HG03280 (cell line): ENCODE results near the gene RNASE4.
A peak's percentile ranks its signal among the peaks of the same experiment; 100 is the strongest.
"Not testable (repeated sequence)": the region's sequence is repeated elsewhere in the genome, so short reads cannot be mapped to it uniquely, and the experiment has no call there.

Experiments used
- ATAC-seq: cut with Tn5 transposase; IDR thresholded peaks from one replicate; pipeline ENCODE4 v1.9.1; 2021; ENCODE audit warnings: mild to moderate bottlenecking, moderate library complexity; ENCODE audit not compliant: unreplicated experiment

The RNASE4 gene

DNA sequence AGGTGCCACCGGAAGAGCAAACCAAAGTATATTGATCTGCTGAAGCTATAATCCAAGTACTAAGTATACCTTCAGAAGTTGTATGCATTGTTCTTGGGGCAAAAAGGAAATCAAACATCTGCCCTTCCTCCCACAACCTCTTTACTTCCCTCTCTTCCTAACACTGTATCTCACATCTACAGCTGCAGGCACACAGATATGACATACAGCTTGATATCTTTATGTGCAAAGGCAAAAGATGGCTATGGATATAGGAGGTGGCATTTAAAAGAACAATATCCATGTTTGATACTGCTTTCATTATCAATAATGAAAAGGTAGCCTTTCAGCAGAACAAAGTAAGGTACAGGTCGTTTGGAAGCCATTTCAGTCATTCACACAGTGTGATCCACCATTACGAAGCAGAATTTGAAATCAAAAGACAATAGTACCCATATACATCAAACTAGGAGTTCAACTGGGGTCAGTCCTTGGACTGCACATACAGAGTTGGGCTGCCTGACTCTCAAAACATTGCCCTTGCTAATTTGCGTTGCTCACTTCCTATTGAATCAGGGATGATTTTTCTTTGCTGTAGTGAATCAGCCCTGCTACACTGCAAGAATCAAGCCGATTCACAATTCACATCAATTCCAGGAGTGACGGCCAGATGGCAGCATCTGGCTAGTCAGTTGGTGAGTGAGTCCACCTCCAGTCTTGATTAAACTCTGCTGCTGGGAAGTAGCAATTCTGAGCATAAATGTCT is 13.1 kb downstream of the RNASE4 start:
- ATAC-seq, result peak; percentile 60

DNA sequence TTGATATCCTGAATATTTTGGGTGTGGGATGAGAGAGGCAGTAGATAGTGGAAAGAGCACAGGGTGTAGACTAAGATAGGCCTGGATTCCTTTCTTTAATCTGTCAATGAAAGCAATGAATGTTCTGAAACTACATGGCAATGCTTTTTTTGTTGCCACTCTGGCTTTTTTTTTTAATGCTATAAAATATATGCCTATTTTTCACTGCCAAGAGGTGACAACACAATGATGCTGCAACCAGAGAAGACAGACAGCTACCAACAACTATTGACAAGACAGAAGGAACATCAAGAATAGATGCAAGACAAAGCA is 13.6 kb downstream of the RNASE4 start:
- no peak for ATAC-seq

DNA sequence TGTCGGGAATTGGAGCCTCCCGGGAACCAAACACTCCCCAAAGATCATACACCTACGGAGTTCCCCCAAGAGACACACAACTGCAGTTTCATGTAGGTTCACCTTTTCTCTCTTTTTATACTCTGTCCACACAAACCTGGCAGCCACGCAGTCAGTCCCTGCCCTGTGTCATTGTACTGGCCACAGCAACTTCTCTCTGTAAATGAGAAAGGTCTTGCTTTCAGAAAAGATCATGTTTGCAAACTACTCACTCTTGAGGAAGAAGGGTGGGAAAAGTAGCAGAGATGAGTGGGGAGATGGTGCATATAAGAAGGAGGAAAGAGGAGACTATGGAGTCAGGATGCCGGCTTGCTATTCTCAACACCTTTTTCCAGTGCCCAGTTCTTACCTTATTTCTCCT is 14.6 kb downstream of the RNASE4 start:
- no peak for ATAC-seq

DNA sequence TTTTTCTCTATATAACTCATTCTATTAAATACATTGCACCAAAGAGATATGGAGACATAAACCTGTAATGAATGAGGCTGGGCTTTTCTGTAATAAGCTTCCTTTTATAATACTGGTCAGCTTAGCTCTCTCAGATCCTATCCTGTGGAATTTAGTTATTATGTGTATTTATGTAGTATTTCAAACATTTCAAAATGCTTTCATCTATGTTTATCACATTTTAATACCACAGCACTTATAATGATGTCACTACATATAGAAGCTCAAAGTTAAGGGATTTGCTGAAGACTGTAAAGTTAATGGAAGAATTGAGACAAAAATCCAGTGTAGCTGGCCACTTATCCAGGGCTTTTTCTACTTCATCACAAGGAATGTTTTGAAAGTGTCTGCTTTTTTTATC is 15.6 kb downstream of the RNASE4 start:
- no peak for ATAC-seq

DNA sequence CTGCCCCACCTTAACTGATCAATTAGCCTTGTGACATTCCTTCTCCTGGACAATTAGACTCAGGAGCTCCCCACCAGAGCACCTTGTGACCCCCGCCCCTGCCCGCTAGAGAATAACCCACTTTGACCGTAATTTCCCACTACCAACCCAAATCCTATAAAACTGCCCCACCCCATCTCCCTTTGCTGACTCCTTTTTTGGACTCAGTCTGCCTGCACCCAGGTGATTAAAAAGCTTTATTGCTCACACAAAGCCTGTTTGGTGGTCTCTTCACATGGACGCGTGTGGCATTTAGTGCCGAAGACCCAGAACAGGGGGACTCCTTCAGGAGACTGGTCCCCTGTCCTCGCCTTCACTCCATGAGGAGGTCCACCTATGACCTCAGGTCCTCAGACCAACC is 16.6 kb downstream of the RNASE4 start:
- not testable (repeated sequence) for ATAC-seq

DNA sequence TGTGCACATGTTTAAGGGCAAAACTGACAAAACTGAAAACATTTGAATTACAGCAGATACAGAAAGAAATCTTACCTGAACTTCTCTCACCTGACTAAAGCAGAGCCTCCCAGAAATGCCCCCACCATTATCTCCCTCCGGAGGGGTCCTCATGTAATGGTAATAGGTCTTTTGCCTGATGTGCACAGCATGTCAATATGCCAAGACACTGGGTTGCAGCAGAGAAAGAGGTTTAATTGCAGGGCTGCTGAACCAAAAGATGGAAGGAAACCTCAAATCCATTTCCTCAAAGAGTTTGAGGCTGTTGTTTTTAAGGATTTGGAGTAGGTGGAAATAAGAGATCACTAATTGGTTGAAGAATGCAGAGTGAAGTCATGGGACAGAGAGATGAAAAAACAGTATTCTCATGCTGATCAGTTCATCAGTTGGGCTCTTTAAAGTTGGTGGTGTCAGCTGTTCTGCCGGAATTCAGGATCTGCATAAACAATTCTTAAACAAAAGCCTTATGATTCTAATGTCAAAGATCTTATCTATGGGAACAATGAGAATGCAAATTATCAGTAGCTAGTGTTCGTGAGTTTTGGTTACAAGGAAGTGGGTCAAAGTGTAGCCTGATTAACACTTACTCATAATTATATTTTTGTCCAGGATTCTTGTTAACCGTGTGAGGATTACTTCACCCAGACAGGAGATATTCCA is 22.4 kb downstream of the RNASE4 start:
- no peak for ATAC-seq

DNA sequence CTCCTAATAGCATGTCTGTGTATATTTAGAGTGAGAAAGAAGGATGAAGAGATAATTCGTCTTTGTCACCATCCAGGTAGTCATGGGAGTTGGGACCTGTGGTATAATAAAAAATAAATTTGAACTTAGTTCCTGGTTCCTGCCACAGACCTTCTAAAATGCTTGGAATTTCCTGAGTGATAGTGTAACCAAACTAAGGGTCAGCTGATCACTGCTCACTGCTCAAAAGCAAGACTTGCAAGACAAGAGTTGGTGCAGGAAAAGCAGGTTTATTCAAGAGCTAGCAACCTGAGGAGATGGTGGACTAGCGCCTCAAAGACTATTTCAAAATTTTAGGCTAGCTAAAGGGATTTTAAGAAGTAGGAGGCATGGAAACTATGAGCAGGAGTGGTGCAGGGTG is 23.3 kb downstream of the RNASE4 start:
- no peak for ATAC-seq

DNA sequence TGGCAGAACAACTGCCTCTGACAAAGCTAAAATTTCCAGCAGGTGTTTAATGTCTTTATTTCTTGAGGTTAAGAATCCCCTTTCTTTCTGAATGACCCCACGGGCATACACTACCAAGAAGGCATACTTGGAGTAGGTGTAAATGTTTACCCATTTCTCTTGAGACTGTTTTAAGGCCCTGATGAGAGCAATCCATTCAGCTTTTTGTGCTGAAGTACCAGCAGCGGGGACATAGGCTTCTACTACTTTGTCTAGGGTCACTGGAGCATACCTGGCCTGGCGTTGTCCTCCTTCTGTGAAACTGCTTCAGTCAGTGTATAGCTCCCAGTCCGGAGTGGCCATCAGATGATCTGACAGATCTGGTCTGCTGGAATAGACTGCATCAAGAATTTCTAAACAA is 26.9 kb downstream of the RNASE4 start:
- ATAC-seq, result no peak

DNA sequence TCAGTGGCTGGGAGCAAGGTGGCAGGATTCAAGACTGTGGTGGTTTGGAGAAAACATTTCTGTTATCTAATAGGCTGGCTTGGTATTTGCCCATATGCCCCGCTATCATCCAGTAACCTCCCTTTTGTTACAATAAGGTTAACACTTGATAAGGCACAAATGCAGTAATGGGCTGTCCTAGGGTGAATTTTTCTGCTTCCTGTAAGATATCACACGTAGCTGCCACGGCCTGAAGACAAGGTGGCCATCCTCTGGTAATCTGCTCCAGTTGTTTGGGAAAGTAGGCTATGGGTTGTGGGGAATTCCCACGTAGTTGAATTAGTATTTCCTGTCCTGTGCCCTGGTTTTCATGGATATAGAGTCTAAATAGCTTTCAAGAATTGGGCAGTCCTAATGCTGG is 27.3 kb downstream of the RNASE4 start:
- ATAC-seq, result no peak

DNA sequence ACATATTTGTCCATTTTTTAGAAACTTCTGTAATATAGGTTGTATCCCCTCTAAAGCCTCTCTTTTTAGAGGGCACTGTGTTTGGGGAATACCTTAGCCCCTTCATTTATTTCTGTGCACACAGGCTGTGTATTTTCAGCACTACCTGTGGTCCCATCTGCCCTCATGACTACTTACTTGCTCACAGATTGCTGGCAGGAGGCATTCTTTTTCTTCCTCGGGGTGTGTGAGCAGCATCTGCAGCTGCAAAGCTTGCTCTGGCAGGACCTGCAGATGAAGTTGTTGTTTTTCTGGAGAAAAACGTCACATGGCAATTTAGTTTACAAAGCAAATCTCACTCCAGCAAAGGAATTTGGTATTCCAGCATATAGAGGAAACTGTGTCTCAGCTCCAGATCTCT is 28.5 kb downstream of the RNASE4 start:
- no peak for ATAC-seq

DNA sequence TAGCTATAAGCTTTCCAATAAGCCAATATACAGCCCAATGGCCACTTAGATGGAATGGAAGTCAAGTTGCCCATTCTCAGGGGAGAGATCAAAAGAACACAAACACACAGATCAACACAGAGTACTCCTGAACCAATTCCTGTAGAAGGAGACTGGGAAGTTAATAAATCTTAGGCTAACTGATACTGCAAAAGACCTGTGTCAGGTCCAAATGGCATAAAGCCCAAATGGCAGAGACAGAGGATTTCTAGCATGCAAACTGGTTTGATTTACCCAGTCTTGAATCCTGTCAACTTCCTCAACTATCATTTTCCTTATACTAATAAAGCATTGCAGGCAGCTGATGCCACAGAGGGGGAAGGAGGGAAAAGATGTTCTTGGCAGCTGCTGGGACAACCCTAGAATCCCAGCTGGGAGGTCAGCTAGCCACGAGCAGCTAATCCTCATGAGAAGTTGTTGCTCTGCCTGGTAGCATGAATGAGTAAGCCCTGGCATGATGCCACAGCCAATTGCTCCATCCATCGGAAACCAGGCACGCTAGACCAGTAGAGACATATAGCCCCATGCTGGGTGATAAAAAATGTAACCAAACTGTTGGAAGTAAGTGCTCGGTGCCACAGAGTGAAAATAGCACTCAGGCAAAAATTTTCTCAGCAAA is 30.4 kb downstream of the RNASE4 start:
- no peak for ATAC-seq

DNA sequence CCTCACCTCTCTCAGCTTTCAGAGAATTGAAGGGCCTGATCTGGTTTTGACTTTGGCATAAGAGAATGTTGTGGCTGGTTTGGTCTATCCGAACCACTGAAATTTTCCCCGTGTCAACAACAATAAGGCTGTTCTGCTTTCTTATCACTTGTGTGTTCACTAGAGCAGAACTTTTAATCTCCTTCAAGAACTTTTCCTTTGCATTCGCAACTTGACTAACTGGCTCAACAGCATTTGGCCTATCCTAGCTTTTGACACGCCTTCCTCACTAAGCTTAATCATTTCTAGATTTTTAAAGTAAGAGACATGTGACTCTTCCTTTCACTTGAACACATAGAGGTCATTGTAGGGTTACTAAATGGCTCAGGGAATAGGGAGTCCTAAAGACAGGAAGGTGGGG is 35.4 kb downstream of the RNASE4 start:
- no peak for ATAC-seq

DNA sequence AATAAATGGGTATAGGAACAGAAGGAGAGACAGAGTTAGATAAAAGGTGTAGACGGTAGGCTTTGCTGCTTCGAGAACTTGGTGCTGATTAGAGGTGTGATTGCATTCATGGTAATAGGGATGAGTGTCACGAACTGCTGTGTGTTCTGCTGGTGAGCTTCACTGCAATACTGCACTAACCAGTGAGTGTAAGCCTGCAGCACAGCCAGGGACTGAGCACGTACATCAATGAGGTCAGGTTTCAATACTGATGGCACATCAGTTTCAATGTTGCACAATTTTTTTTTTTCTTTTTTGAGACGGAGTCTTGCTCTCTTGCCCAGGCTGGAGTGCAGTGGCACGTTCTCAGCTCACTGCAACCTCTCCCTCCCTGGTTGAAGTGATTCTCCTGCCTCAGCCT is 36.4 kb downstream of the RNASE4 start:
- no peak for ATAC-seq

DNA sequence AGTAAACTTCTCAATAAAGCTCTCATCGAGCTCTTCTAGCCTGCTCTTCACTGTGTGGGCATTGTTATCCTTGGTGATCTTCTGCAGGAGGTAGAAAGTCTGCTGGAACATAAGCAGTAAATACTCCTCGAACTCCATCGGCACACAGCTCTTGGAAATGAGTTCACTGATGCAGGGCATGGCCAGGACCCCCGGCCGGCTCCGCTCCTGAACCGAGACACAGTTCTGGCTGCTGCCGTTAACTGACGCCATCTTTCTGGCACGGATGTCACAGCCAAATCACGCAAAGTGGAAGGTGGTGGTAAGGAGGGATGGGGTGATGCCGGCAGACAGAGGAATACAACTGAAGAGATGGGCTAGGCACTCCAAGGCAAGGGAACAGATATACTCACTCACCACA is 37.7 kb downstream of the RNASE4 start:
- ATAC-seq, result no peak

DNA sequence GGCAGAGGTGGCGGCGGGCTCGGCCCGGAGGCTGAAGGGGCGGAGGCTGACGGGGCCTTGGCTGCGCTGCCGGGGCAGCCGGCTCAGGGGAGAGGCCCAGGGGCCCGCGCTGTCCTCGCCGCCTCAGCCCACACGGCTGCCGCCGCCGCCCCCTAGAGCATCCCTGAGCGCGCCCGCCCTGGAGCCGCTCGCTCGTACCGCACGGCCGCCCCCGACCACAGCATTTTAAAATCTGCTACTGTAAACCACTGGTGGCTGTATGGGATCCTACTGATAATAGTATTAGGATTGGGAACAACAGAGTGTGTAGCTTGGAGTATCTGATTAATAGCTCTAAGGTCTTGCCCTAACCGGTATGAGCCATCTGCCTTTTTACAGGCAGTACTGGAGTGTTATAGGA is 39.1 kb downstream of the RNASE4 start:
- ATAC-seq, result no peak

DNA sequence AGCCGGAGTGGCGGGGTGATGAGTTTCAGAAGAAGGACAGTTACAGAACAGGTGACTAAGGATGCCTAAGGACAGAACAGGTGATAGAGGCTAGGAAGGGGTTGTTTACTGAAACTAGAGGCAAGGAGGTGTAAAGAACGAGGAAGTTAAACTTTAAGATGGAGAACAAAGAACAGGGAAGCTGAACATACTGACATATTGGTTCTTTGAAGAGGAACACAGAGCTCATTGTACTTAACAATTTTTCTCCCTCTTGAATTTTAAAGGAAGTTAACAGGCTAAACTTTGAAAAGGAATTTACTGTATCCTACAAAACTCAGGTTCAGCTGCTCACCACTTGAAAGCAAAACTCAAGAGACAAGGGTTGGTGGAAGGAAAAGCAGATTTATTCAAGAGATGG is 41.8 kb downstream of the RNASE4 start:
- ATAC-seq, result not testable (repeated sequence)

DNA sequence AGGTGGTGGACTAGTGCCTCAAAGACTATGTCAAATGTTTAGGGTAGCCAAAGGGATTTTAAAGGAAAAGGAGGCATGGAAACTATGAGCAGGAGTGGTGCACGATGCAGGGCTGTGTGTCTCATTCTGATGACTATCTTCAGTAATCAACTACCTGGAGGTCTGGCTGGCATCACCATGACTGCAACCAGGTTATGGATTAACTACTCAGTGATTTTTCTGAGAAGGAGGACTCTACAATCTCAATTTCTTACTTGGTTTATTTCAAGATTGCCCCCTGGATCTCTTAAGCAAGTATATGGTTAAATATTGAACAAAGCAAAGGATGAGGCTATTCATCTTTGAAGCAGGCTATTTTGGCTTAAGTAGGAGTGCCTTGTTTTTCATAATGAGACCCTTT is 42.2 kb downstream of the RNASE4 start:
- ATAC-seq, result no peak

DNA sequence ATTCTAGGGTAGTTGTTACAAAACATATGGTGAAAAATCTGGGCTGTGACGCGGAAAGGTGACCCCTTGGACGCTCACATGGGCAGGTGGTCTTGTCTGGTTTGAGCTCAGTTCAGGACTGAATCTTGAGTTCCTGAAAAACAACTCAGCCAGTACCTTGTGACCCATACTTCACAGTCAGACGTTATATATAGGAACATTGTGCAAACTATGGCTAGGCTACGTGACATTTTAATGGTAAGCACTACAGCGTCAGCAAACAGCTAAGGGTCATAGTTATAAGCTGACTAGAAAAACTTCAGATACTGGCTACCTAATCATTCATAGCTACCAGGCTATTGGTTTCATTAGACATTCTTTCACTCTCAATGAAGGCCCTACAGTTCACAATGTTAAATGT is 46.5 kb downstream of the RNASE4 start:
- no peak for ATAC-seq

DNA sequence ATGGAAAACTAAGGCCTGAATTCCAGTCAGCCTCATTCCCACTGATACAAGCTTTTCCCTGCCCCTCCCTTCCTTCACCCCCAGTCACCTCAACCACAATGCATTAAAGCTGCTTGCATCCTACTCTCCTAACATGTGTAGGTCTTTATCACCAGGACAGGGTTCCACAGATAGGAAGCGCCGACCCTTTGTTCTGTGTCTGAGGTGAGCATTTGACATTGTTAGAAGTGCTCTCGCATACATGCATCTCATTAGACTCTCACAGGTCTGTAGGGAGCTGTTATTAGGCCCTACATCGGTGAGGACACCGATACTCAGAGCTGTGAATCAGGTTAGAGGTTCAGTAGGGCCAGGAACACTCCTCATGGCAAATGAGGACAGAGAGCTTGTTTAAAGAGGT is 48.1 kb downstream of the RNASE4 start:
- ATAC-seq, result no peak

DNA sequence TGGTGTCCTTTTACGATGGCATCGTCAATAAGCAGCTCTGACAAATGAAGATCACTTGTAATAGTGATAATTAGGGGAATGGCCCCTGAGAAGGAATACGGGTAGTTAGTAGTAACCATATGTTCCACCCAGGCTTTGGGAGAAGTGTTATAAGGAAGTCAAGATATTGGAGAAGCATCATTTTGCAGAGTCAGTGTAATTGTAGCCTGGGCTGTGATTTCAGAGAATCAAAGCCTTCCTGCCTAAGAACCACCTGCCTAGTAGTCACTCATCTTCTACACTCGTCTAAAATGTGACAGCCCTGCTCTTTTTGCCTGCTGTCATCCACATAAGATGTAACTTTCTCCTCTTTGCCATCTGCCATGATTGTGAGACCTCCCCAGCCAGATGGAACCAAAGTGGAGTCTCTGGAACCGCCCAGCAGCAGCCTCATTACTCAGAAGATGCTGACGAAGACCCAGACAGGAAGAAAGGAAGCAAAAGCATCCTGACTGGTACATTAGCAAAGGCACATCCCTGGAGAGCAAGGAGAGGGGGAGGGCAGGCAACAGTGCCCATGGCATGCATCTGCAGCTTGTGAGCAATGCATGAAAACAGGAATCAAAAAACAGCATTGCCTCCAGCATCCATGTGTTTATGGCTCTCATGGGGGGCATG is 48.7 kb downstream of the RNASE4 start:
- ATAC-seq, result no peak

DNA sequence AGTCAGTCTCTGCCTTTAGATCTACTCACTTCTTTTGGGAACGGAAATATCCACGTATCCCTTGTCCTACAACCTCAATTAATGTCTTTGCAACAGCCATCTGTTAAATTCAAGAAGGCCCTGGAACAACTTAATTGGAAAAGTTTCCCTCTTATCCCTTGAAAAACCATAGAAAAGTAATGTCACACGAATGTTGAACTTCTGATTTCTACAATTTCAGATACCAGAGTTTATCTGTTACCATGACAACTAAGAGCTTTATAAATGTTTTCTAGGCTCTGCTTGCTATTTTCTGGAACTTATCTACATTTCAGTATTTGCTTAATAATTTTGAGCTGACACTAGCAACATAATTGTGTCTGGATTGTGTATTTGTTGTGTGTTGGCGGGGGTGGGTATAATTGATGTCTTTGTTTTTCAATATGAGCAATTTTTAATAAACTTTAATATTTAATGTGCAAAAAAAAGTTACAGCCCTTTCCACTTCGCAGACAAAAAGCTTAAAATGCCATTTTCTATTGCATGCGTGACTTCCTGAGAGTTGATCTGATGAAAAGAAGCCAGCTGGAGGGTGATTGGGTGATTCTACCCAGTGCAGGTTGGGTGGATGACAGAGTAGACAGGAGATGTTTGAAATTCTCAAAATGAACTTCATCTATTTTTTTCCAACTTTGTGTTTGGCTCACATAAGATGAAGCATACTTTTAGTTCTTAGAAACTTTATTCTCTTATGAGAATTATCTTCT is 49.5 kb downstream of the RNASE4 start:
- ATAC-seq, result no peak
